IPS DF 6.9 (cell line): ENCODE measurements around the gene RET.

ENCODE experiments used
- DNase-seq: peaks from one replicate; pipeline ENCODE4 v3.0.0-alpha.2; 2013; ENCODE audit warnings: low read depth, low spot score
- H3K27ac ChIP-seq: one replicate; pipeline ENCODE4 v1.5.1; 2013; ENCODE audit warnings: low read length, control low read depth
- H3K27me3 ChIP-seq: 2 replicates; pipeline ENCODE4 v1.6.1; 2013; ENCODE audit warnings: mild to moderate bottlenecking, low read length; ENCODE audit not compliant: control insufficient read depth, insufficient read depth
- H3K36me3 ChIP-seq: 2 replicates; pipeline ENCODE4 v1.6.1; 2013; ENCODE audit warnings: low read length; ENCODE audit not compliant: control insufficient read depth, insufficient read depth
- H3K4me1 ChIP-seq: 2 replicates; pipeline ENCODE4 v1.6.1; 2013; ENCODE audit warnings: low read length; ENCODE audit not compliant: control insufficient read depth, insufficient read depth
- H3K4me3 ChIP-seq: 2 replicates; pipeline ENCODE4 v1.5.1; 2013; ENCODE audit warnings: mild to moderate bottlenecking, low read length
- H3K9me3 ChIP-seq: 2 replicates; pipeline ENCODE4 v1.6.1; 2013; ENCODE audit warnings: low read length, inconsistent platforms; ENCODE audit not compliant: control insufficient read depth, insufficient read depth
- WGBS: extraction: QIAGEN DNeasy Blood & Tissue Kit; methylation state at CpG from one replicate; pipeline ENCODE4 v1.1.7; 2013; ENCODE audit warnings: mixed read lengths, missing lambda C conversion rate; ENCODE audit not compliant: insufficient read length, insufficient coverage; 5-methylcytosine and 5-hydroxymethylcytosine counted together

The RET gene

DNA sequence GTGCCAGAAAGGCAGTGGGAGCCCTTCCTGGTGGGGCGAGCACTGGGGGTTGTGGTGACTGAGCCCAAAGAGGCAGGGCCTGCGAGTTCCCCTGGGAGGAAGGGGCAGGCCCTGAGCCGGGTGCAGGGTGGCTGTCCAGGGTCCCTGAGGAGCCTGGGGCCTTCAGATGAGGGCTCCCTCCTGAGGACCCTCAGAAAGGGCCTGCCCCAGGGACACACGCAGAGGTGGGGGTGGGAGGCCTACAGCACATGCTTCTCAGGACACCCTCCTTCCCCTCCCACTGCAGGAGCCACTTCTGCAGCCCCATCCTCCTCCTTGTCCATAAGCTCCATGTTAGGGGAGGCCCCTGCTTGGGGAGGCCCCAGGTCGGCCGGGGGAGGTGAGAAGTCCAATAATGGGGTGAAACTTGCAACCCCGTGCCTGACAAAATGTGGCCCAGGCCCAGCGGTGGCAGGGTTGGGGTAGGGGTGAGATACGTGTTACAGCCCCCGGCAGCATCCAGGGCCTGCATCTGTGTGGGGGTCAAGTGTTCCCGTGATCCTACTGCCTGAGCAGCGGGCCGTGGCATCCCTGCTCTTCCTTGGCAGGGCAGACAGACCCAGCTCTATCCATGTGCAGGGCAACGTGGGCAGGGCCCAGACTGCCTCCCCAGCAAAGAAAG, 31.8 kb upstream of the RET start:
- no peak overlapping the region for H3K27ac ChIP-seq
- H3K27me3 ChIP-seq, result no peaks in the 10 kb centered on the region
- no peak for DNase-seq
- no peaks in the 10 kb centered on the region; the same call in 1 of the 2 replicates for H3K36me3 ChIP-seq
- H3K4me3 ChIP-seq, result no peak overlapping the region
- no peaks in the 10 kb centered on the region for H3K9me3 ChIP-seq
- no CpG with 5 or more reads among the region's 14 CpGs for WGBS
- peaks cover 5% of the 10 kb centered on the region for H3K4me1 ChIP-seq

DNA sequence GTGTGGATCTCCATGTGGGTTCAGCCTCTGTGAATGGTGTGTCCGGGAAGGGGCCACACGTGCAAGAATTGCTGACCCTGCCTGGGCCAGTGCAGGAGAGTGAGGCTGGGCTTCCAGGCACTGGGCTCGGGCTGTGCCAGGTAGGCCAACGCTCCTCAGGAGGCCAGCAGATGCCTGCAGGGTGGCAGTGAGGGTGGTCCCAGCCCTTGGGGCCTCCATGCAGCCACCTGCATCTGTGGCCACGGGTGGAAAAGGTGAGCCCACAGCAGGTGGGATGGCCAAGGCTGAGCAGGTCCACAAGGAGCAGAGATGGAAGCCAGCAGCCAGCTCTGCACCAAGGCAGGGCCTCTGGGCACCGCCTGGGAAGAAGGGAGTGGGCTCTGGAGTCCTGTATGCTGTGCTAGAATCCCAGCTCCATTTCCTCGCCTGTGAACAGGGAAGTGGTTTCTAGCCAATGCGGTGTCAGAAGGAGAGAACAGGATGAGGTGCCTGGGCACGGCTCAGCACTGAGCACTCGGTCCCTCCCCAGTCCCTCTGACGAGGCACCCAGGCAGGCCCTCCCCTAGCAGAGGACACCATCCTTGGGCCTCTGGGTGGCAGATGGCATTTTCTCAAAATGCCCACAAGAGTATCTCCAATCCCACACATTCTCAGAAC, 31.1 kb upstream of the RET start:
- no peak for DNase-seq
- no peaks in the 10 kb centered on the region; the same call in 1 of the 2 replicates for H3K36me3 ChIP-seq
- H3K27ac ChIP-seq, result no peak overlapping the region
- H3K4me1 ChIP-seq, result peaks cover 5% of the 10 kb centered on the region
- WGBS, result no CpG with 5 or more reads among the region's 11 CpGs
- no peak overlapping the region for H3K4me3 ChIP-seq
- H3K9me3 ChIP-seq, result no peaks in the 10 kb centered on the region
- H3K27me3 ChIP-seq, result no peaks in the 10 kb centered on the region

DNA sequence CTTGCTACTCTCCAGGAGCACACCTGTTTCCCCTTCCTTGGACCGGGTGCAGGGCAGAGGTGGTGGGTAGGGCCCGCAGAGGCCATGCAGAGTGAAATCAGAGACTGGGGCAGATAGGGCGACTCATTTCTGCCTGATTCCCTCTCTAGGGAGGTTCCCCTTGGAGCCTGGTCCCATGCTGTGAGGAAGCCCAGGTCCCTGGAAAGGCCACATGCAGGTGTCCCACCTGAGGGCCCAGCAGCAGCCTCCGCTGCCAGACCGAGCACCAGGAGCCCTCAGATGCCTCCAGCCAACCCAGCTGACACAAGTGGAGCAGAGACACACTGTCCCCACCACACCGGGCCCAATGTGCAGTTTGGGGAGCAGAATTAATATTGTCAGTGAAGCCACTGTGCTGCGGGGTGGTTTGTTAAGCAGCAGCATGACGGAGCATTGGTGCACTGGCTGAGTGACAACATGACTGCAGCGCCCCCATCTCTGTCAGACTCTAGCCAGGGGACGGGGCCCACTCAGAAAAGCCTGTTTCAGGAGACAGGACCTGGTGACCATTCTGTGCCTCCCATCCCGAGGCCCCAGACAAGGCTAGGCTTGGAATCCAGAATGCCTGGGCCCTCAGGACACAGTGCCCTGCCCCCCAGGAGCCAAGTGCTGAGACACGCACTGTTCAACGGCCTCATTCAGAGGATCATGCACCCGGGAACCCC, 30.4 kb upstream of the RET start:
- H3K4me3 ChIP-seq, result no peak overlapping the region
- H3K9me3 ChIP-seq, result no peaks in the 10 kb centered on the region
- H3K27me3 ChIP-seq, result no peaks in the 10 kb centered on the region
- no peak overlapping the region for H3K27ac ChIP-seq
- no peaks in the 10 kb centered on the region; the same call in 1 of the 2 replicates for H3K36me3 ChIP-seq
- DNase-seq, result no peak
- H3K4me1 ChIP-seq, result peaks cover 5% of the 10 kb centered on the region
- no CpG with 5 or more reads among the region's 14 CpGs for WGBS

DNA sequence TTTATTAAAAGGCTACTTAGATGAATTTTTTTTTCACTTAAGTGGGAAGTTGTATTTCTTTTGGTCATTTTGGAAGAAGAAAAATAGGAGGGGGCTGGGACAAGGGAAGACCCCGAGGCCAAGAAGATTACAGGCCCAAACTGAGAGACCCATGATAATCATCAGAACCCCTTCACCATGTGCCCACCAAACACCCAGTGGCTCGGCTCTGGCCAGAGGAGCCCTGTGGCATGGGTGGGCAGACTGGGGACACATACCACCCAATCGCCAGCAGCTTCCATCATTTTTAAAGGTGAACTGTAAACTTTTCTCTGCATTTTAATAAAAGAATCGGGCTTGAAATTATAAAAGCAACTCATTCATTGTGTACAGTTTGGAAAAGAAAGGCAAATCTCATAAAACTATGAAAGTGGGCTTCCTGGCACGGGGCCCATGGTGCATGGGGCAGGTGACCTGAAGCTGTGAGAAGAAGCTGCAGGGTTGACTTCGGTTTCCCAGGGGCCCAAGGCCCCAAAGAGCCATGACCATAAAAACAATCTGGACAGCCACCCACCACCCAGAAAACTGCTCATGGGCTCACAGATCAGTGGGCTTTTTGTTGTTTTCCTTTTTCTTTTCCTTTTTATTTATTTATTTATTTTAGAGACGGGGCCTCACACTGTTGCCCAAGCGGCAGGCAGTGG, 29.4 kb upstream of the RET start:
- Histone ChIP-seq H3K4me1 (peaks cover 5% of the 10 kb centered on the region), H3K27me3 (no peaks in the 10 kb centered on the region), H3K4me3 (no peak overlapping the region), H3K9me3 (no peaks in the 10 kb centered on the region), H3K36me3 (no peaks in the 10 kb centered on the region; the same call in 1 of the 2 replicates), H3K27ac (no peak overlapping the region)
- no peak for DNase-seq
- no CpG with 5 or more reads among the region's 8 CpGs for WGBS

DNA sequence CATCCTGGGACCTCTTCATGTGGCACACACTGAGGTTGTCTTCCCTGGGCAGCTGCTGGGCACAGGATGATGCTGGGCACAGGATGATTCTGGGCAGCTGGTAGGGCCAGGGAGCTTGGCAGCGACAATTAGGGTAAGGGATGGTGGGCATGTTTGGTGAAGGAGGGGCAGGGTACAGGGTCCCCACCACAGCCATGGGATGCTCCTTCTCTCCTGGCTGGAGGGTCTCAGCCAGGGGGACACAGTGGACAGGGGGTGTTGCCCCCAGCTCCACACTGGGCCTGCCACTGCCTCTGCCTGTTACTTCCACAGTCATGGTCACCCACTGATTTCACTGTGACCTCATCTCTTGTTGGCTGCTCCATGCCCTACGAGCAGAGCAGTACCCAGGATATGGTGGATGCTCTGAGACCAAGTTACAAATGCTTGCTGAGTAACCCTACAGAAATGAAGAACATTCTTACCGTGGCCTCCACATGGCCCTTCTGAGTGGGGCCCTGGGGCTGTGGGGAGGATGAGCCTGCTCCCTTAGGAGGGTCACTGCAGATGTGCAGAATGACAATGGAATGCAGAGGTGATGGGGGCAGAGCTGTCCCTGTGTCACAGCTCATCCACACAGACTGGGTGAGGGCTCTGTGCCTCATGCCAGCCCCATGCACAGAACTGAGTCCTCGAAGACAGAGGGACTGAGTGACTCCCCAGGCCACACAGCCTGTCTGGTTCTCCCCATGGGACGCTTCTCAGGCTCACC, 28.4 kb upstream of the RET start:
- WGBS, result no CpG with 5 or more reads among the region's 5 CpGs
- Histone ChIP-seq H3K4me3 (no peak overlapping the region; the same call in 1 of the 2 replicates), H3K9me3 (no peaks in the 10 kb centered on the region), H3K27me3 (no peaks in the 10 kb centered on the region), H3K4me1 (peaks cover 5% of the 10 kb centered on the region), H3K36me3 (no peaks in the 10 kb centered on the region; the same call in 1 of the 2 replicates), H3K27ac (no peak overlapping the region)
- no peak for DNase-seq

DNA sequence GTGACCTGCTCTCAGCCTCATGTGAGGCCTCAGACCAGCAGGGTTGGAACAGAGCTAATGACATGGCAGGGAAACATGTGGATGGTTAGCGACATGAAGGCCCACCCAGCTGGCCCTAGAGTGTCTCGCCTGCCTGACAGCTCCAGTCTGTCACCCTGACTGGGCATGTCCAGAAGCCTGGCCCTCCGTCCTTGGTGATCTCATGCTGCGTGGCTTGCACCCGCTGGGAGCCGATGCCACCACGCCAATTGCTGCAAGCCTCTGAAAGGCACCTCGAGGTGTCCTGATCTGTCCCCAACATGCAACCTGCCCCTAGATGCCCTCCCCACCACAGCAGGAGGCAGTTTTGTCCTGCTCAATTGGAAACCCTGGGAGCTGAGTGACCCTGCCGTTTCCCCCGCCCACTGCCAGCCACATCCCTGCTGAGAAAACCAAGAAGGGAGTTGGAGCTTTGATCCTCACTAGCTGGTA, 27.8 kb upstream of the RET start:
- Histone ChIP-seq H3K27me3 (no peaks in the 10 kb centered on the region), H3K4me1 (peaks cover 3% of the 10 kb centered on the region), H3K4me3 (no peak overlapping the region), H3K27ac (no peak overlapping the region), H3K36me3 (no peaks in the 10 kb centered on the region; the same call in 1 of the 2 replicates), H3K9me3 (no peaks in the 10 kb centered on the region)
- no CpG with 5 or more reads among the region's 10 CpGs for WGBS
- DNase-seq, result no peak

DNA sequence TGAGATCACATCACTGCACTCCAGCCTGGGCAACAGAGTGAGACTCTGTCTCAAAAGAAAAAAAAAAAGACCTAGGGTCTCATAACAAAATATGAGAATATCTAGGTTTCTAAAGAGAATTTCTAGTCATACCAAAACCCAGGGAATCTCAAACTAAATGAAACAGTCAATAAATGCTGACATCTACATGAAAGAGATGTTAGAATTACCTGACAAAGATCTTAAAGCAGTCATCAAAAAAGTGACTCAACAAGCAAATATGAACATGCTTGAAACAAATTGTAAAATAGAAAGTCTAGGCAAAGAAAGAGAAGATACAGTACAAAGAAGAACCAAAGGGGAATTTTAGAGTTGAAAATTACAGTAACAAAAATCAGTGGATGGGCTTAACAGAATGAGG, 26.9 kb upstream of the RET start:
- no peaks in the 10 kb centered on the region for H3K9me3 ChIP-seq
- H3K36me3 ChIP-seq, result no peaks in the 10 kb centered on the region; the same call in 1 of the 2 replicates
- H3K27ac ChIP-seq, result no peak overlapping the region
- no peaks in the 10 kb centered on the region for H3K27me3 ChIP-seq
- no peak overlapping the region for H3K4me3 ChIP-seq
- DNase-seq, result no peak
- H3K4me1 ChIP-seq, result 0 out of 2 replicates have a peak, but pooled peaks cover 2% of the 10 kb centered on the region

DNA sequence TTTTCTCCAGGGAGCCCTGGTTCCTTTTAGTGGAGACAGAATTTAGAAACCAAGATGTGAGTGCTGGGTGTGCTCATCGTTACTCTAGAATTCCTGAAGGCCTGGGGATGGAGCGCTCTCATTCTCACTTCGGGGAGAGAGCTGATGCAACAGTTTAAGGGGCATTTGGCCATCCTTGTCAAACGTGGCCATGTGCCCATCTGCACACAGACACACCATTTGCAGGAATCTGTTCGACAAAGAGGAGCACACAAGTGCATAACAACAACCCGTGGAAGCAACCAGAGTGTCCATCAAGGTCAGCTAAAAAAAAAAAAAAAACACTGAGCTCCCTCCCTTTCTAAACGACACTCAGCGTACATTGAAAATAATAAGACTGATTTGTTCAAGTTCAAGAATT, 23.0 kb upstream of the RET start:
- H3K4me3 ChIP-seq, result no peak overlapping the region
- WGBS, result no CpG with 5 or more reads among the region's 8 CpGs
- H3K36me3 ChIP-seq, result no peaks in the 10 kb centered on the region
- no peaks in the 10 kb centered on the region for H3K9me3 ChIP-seq
- no peak overlapping the region for H3K27ac ChIP-seq
- no peak for DNase-seq
- no peaks in the 10 kb centered on the region; the same call in 1 of the 2 replicates for H3K4me1 ChIP-seq
- no peaks in the 10 kb centered on the region for H3K27me3 ChIP-seq

DNA sequence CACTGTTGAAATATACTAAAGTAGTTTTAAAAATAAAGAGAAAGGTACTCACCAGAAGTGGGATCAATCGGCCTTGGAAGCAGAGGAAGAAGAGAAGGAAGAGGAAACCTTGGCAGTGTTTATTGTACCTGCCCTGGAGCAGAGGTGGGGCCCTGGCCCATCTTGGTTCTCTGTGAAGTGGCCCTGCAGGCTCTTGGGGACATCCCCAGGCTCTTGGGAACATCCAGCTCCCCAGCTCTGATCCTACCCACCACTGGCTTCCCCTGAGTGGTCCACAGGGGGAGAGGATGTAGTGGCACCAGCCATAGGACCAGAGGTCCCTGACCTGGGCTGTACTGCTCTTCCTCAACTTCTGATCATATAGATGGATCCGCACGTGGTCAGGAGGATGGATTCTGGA, 22.3 kb upstream of the RET start:
- no peak for DNase-seq
- Histone ChIP-seq H3K9me3 (no peaks in the 10 kb centered on the region), H3K36me3 (no peaks in the 10 kb centered on the region), H3K27me3 (no peaks in the 10 kb centered on the region), H3K27ac (no peak overlapping the region), H3K4me1 (no peaks in the 10 kb centered on the region; the same call in 1 of the 2 replicates), H3K4me3 (no peak overlapping the region)
- no CpG with 5 or more reads among the region's 3 CpGs for WGBS
